HS-27A (cell line): ENCODE measurements around the gene MSMB.
"Not testable (repeated sequence)": the region's sequence is repeated elsewhere in the genome, so short reads cannot be mapped to it uniquely, and the experiment has no call there.

Experiments
- DNase-seq: peaks from one replicate; pipeline ENCODE4 v3.0.0-alpha.2; 2012; ENCODE audit warnings: low read depth, missing footprints

Gene MSMB

DNA sequence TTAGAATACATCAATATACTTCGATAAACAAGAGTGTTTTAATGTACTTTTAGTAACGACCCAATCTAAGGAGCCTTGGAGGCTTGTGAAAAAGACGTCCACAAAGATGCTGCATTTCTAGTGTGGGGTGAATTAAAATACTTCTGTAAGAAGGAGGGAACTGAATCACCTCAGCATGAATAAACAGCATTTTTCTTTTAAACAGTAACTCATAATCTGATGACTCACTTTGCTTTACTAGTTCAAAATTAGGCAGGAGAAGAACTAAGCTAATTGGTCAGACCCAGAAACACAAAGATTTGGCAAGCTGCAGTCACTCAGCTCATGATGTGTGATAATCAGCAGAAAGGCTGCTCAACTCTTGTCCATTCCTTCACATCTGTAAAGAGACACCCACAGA, 39.9 kb downstream of the MSMB start:
- DNase-seq = no peak

DNA sequence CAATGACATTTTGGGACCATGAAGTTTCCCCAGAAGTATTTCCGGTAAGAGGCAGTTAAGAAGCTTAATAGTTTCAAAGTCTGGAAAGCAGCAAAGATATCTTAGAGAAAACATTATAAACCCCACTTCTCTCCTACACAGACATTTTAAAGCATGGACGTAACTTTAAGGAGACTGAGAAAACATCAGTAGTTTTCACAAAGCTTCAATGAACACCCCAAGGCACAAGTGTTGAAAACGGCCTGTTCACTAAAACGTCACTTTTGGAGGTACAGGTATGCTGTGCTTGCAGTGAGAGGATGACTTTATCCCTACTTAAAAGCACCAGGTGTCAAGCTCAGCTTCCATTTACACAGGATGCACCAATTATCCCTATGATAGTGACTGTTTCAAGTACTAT, 40.7 kb downstream of the MSMB start:
- no peak for DNase-seq

DNA sequence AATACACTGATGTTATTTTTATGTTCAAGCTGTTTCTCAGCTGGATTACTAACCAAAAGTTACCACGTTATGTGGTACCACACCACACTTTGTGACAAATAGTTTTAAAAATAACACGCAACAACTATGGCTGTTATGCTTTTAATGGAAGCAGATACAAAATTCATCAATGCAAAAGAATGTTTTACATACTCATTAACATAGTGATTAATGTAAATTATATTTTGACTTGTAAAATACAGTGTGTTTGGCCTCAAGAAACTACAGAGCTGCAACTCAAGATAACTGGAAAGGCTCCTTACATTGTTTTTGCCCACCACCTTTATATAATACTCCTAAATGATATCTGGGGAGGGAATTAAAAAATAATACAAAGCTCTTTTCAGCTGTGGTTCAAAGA, 41.1 kb downstream of the MSMB start:
- DNase-seq = no peak

DNA sequence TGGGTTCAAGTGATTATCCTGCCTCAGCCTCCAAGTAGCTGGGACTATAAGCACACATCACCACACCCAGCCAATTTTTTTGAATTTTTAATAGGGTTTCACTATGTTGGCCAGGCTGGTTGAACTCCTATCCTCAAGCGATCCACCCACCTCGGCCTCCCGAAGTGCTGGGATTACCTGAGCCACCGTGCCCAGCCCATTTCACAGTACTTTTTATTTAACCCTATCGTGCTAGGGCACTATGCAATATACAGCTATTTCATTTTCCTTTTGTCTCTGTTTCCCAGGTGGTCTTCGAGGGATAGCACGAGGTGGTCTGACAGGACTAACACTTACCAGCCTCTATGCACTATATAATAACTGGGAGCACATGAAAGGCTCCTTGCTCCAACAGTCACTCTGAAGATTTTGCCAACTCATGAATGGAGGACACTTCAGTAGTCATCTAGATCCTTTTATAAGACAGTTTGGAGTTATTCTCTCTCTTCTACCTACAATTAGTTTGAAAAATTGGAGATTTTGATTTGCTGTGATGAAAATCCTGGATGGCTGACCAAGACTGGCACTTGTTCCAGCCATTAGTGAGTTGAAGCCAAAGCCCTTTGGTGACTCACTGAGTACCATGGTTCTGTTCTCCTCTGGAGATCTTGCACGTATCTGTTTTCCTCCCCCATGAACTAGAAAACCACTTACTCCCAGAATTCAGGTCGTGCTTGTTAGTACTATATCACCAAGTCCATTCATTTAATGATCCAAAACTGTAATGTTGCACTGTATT, 43.0 kb downstream of the MSMB start:
- DNase-seq = no peak

DNA sequence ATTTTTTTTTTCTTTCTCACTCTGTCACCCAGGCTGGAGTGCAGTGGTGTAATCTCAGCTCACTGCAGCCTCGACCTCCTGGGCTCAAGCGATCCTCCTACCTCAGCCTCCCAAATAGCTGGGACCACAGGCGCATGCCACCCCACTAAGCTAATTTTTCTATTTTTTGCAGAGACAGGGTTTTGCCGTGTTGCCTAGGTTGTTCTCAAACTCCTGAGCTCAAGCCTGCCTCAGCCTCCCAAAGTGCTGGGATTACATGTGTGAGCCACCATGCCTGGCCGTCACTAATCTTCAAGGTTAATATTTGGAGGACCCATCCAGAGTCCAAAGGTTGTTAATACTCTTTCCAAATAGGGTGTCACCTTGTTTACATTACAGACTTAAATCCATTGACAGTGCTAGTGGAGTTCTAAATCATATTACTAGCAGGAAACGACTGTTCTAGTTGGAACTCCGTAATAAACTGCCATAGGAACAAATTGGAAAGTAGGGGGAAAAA, 43.8 kb downstream of the MSMB start:
- DNase-seq = not testable (repeated sequence)

DNA sequence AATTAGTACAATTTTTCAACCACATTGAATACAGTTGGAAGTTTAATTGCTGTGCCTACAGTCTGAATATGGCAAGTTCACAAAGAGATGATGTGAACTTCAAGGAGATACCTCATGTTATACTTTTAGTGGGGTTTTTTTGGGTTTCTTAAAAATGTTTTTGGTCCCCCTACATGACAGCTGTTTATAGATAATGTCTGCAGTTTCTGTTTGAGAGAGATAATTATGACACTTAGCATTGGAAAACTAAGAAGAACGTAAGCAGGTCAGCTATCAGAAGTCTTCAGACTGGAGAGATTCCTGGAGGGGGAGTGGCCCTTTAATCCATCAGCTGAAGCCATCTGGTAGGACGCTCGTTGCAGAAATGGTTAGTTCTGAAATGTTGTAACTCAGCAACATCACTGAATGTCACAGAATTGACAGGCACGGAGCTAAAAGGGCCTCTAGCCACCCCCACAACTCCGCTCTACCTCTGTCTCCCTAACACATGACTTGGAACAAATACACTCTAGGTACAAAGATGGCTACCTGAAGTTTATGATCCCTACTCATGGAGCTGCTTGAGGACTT, 44.8 kb downstream of the MSMB start:
- no peak for DNase-seq

DNA sequence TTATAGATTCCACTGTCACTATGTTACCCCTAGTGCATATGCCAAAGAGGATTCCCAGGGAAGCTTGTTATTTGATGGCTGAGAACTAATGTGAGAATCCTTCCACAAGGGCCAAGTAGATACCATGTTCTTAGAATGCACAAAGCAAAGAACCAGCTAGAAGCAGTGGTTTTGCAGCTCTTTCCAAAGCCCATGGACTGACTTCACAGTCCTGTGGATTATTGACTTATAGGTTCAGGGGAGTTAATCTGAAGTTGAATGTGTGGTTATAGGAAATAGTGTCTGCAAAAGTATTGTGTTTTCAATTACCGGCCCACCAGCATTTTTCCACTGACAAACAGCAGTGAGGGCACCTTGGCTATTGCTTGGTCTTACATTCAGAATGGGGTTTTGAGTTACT, 45.5 kb downstream of the MSMB start:
- DNase-seq = no peak

DNA sequence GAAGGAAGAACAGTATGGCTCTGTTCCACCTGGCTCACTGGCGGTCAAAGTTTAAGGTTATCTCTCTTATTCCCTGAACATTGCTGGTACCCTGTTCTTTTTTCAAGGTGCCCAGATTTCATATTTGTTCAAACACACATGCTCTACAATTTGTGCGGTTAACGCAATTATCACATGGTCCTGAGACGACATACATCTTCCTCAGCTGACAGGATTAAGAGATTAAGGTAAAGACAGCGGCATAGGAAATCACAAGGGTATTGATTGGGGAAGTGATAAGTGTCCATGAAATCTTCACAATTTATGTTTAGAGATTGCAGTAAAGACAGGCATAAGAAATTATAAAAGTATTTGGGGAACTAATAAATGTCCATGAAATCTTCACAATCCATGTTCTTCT, 46.1 kb downstream of the MSMB start:
- DNase-seq = not testable (repeated sequence)

DNA sequence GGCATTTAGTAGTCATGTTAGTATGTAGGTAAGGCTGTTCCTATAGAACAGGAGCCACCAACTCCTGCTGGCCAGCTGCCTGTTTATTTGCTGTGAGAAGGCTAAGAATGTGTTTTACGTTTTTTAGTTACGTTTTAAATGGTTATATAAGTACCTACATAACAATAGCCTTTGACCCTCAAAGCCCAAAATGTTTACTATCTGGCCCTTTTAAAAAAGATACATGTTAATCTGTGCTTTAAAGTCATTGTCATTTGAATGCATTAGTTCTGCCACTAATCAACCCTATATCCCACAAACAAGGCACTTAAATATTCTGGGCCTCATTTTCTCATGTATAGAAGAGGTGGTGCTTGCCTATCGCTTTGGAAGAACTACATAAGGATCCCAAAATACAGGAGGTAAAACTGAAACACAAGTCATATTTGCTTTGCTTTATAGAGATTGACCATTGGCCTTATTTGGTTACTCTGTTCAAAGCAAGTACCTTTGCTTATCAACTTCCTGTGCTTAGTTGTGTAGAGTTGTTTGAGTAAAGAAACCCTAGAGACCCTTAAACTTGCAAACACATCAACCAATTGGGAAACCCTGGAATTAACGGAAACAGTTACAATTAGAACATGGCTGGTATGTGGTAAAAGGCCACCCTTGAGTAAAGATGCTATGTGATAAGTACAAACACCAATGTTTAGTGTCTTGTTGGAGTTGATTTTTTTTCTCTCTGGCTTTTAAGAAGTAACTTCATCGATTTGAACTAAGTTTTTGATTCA, 47.9 kb downstream of the MSMB start:
- DNase-seq = no peak

DNA sequence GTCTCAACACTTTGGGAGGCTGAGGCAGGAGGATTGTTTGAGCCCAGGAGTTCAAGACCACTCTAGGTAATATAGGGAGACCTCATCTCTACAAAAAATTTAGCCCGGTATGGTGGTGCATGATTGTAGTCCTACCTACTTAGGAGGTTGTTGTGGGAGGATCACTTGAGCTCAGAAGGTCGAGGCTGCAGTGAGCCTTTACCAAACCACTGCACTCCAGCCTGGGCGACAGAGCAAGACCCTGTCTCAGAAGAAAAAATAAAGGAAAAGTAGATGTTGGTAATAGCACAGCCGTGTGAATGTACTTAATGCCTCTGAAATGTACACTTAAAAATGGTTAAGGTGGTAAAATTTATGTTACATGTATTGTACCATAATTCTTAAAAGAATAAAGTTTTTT, 48.5 kb downstream of the MSMB start:
- no peak for DNase-seq

DNA sequence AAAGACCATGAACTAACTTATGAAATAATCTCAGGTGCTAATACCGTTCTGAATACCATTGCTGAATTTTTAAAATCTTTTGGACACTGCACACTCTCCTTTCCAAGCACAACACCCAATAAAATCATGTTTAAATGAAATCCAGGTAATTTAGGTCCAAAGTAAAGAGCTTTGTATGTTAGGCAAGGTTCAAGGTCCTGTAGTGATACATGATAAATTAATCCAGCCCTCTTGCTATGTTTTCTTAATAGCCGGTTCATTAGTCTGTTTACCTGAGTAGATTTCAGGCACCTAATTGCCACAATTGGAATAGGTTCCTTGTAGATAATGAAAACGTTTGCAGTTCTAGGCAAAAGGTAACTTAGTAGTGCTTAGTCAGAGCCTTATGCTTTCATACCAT, 60.5 kb downstream of the MSMB start:
- not testable (repeated sequence) for DNase-seq

DNA sequence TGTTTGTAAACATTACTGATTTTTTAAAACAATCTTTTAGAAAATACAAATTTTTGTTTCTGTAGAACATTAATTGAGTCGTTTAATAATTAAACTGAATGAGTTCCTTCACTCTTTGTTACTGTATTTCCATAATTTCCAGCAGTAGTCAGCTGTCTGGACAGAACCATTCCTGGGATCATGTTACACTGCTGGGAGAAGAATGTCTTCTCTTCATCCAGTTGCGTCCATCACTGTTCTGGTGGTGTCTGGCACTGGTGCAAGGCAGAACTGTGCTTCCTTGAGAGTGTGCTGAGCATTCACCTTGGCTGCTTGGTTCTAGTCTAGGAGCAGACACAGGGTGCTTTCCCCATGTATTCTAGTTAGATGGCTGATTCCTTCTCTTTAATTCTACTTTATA, 61.6 kb downstream of the MSMB start:
- DNase-seq = not testable (repeated sequence)

DNA sequence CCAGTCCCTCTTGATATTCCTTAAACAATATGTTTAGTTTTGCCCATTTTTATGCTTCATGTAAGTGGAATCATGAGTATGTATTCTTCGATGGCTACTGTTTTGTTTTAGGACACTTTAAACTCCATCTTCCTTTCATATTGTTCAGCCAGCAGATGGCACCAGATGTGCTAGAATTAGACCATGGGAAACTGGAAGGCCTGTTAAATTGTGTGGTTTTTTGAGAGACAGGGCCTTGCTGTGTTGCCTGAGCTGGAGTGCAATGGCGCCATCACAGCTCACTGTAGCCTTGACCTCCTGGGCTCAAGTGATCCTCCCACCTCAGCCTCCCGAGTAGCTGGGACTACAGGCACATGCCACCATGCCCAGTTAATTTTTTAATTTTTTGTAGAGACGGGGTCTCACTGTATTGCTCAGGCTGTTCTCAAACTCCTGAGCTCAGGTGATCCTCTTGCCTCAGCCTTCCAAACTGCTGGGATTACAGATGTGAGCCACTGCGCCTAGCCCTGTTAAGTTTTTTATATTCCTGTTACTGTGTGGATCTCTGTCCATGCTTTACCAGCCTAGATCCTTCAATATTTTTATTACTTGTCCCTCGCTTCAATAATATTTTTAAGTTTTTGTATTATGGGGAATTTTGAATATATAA, 62.4 kb downstream of the MSMB start:
- not testable (repeated sequence) for DNase-seq
